ENCODE results near the gene CHTOP. TPM values are rescaled to one million over a fixed set of nuclear protein-coding genes. Genes with fewer than 3 reads are reported as not detected.

CHTOP gene
- total and polyA plus RNA-seq, 2 of the 13 experiments (the other 11 are each of a cell fraction or from before 2014, with no cell fraction given), result 38.0 to 51.9 TPM

GRCh38 chr1:153648000-153648643 is 14.3 kb downstream of the CHTOP start (continued):
- TF ChIP-seq ZNF691 (CRISPR knock-in tag; IDR thresholded peaks at IDR 0.05; ENCODE audit: borderline replicate concordance, low read depth), result no peak

- BruUV-seq (replicated peaks), result no TSS peak
- POLR2A ChIA-PET, result interaction anchor here (1.4 to 4.6 kb wide), 3 partner anchors 8 to 15 kb away, joined by 5 to 36 read pairs (median 18); partner anchors contain the start of genes CHTOP and SNAPIN
- no peak for FAIRE-seq
Observed at GRCh38 chr1:153649137-153649862, 15.4 kb downstream of the CHTOP start.

More at GRCh38 chr1:153649137-153649862, 15.4 kb downstream of the CHTOP start:
- Histone ChIP-seq H2AFZ (ENCODE audit: low read length) (no peak overlapping the region), H3K4me2 (ENCODE audit: low read depth, low read length) (no peak overlapping the region), H3K79me2 (ENCODE audit: insufficient read depth, low read length) (no peaks in the 10 kb centered on the region), H3K36me3 (replicated peaks in 1 of 2; ENCODE audit: control insufficient read depth in 1 of 2, insufficient read depth in 2 of 2, low read length in 2 of 2) (peaks cover 5 to 19% of the 10 kb centered on the region in 2 experiments), H3K4me1 (ENCODE audit: insufficient read depth, low read length) (peaks cover 17% of the 10 kb centered on the region), H4K20me1 (ENCODE audit: insufficient read depth, low read length) (no peaks in the 10 kb centered on the region; the same call in 1 of the 2 replicates), H3K9ac (ENCODE audit: insufficient read depth, low read depth, low read length) (no peak overlapping the region), H3K4me3 (replicated peaks in 1 of 3; ENCODE audit: insufficient read depth in 1 of 3, low read depth in 2 of 3, low read length in 3 of 3) (no peak overlapping the region), H3K9me3 (ENCODE audit: low read length) (no peaks in the 10 kb centered on the region), H3K27me3 (ENCODE audit: control insufficient read depth in 1 of 2, insufficient read depth in 2 of 2, low read length in 2 of 2) (no peaks in the 10 kb centered on the region), H3K27ac (ENCODE audit: extremely low read length, insufficient read depth, low read length) (no peak overlapping the region)
- in situ Hi-C loops (cut with HindIII; ENCODE audit: extremely low pct_ligation_motif_present, low pct_unique_long_range_greater_than_20kb), result no loop called here
- no peak for DNase-seq (ENCODE audit: low spot score)
- CTCF ChIA-PET (ENCODE audit: low intra/inter-chr PET ratio, low total read pairs), result no interaction called here
- ATAC-seq, result peak; percentile 58
- intact Hi-C loops (cut with micrococcal nuclease; ENCODE audit: unreplicated experiment), result no loop called here
- 0 out of 2 replicates have a peak, but pooled peaks have one; percentile 50 for TF ChIP-seq POLR2AphosphoS2 (IDR thresholded peaks at IDR 0.05; ENCODE audit: low read depth, low read length)
- no peak for TF ChIP-seq ZNF556 (CRISPR knock-in tag; IDR thresholded peaks at IDR 0.05; ENCODE audit: borderline replicate concordance)
- no peak for TF ChIP-seq ZFX (CRISPR knock-in tag; IDR thresholded peaks at IDR 0.05; ENCODE audit: low read depth)
- TF ChIP-seq CHD2 (IDR thresholded peaks at IDR 0.05; ENCODE audit: low read depth, low read length), result no peak
- TF ChIP-seq POLR2A (IDR thresholded peaks at IDR 0.05; ENCODE audit: insufficient read depth in 1 of 2, low read depth in 2 of 2, low read length in 2 of 2), result 0 out of 4 replicates have a peak, but pooled peaks of 1 of the 2 experiments have one; percentile 20
- no peak for TF ChIP-seq ZBTB25 (CRISPR knock-in tag; IDR thresholded peaks at IDR 0.05)
- WGBS (ENCODE audit: low lambda C conversion rate), result 18% methylated on average over 2 of the region's 3 CpGs

Measured in HepG2 (cell line).